Body of pancreas (tissue), 4 donors: ENCODE data around the gene HS6ST3.

Source experiments
- POLR2A ChIP-seq, 3 donors: fragments of 450-650 bp; IDR thresholded peaks; one replicate each; pipeline ENCODE4 v1.6.1; 2016; ENCODE audit warnings: antibody characterized with exemption in 3 of 3, mild to moderate bottlenecking in 2 of 3
- TF ChIP-seq, protein P1 (sequence below), 7 experiments: fragments of 450-650 bp in 4 of 7; fragments of 200-600 bp in 3 of 7; sonication (generic) in 3 of 7; IDR thresholded peaks; one replicate each; pipeline ENCODE4 v1.5.1; 2016 to 2019; ENCODE audit warnings: antibody characterized with exemption in 7 of 7

- TF ChIP-seq, protein P1, sequence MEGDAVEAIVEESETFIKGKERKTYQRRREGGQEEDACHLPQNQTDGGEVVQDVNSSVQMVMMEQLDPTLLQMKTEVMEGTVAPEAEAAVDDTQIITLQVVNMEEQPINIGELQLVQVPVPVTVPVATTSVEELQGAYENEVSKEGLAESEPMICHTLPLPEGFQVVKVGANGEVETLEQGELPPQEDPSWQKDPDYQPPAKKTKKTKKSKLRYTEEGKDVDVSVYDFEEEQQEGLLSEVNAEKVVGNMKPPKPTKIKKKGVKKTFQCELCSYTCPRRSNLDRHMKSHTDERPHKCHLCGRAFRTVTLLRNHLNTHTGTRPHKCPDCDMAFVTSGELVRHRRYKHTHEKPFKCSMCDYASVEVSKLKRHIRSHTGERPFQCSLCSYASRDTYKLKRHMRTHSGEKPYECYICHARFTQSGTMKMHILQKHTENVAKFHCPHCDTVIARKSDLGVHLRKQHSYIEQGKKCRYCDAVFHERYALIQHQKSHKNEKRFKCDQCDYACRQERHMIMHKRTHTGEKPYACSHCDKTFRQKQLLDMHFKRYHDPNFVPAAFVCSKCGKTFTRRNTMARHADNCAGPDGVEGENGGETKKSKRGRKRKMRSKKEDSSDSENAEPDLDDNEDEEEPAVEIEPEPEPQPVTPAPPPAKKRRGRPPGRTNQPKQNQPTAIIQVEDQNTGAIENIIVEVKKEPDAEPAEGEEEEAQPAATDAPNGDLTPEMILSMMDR (IDR thresholded peaks at IDR 0.05): no peak
- TF ChIP-seq POLR2A (IDR thresholded peaks at IDR 0.05): no peak
Observed at GRCh38 chr13:96811049-96811448, 721.1 kb downstream of the HS6ST3 start.
